ENCODE data around the gene MGLL.

DNA sequence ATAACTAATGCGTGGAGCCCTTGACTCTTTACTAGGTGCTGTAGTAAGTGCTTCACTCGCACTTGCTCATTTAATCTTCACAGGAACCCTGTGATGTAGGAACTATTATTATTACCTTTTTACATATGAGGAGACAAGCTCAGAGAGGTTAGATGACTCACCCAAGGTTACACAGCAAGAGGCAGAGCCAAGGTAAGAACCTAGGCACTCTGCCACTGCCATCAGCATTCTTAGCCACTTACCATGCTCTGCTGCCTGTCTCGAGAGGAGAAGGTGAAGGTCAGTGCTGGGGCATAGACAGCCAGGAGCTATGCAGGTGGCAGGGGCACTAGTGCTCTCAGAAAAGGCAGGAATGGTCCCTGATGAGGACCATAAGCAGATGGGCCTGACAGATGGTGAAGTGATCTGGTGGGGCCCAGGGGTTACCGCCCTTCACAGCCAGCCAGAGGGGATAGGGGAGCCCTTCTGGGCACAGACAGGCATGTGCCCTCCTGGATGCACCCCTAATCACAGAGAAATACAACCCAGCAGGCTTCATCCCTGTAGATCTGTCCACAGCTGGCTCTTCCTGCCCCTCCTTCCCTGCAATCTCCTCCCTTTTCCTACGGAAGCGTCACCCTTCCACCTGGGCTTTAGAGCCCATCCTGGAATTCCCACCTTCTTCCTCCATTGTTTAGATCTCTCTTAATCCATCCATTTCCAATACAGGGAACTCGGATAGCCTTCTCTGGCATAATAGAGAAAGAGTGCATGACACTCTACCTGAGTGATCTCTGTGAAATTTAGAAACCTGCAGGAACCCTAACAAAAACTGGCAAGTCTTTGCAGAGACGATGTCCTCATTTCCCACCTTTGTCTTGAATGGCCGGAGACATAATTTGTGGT is 122.7 kb downstream of the MGLL start:
- TF ChIP-seq EZH2 (IDR thresholded peaks at IDR 0.05) (no peak), POLR2A (IDR thresholded peaks at IDR 0.05; ENCODE audit: borderline replicate concordance, extremely low read depth, insufficient read depth, insufficient read length) (no peak)
- TF ChIP-seq, protein P1, sequence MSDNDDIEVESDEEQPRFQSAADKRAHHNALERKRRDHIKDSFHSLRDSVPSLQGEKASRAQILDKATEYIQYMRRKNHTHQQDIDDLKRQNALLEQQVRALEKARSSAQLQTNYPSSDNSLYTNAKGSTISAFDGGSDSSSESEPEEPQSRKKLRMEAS (IDR thresholded peaks at IDR 0.05): no peak
- TF ChIP-seq, protein P2, sequence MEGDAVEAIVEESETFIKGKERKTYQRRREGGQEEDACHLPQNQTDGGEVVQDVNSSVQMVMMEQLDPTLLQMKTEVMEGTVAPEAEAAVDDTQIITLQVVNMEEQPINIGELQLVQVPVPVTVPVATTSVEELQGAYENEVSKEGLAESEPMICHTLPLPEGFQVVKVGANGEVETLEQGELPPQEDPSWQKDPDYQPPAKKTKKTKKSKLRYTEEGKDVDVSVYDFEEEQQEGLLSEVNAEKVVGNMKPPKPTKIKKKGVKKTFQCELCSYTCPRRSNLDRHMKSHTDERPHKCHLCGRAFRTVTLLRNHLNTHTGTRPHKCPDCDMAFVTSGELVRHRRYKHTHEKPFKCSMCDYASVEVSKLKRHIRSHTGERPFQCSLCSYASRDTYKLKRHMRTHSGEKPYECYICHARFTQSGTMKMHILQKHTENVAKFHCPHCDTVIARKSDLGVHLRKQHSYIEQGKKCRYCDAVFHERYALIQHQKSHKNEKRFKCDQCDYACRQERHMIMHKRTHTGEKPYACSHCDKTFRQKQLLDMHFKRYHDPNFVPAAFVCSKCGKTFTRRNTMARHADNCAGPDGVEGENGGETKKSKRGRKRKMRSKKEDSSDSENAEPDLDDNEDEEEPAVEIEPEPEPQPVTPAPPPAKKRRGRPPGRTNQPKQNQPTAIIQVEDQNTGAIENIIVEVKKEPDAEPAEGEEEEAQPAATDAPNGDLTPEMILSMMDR (IDR thresholded peaks at IDR 0.05 in 2 of 3, conservative IDR thresholded peaks at IDR 0.05 in 1 of 3; ENCODE audit: borderline replicate concordance in 1 of 3, insufficient read depth in 1 of 3, low read depth in 2 of 3, low read length in 2 of 3): no peak
